GM10266 (cell line): Measurements from ENCODE around the gene HPS4.

ENCODE experiments used
- DNase-seq: peaks from one replicate; pipeline ENCODE4 v3.0.0; 2012; ENCODE audit errors: extremely low spot score
- TF ChIP-seq, protein P1 (sequence below): IDR thresholded peaks from 2 replicates; pipeline ENCODE4 v1.5.1; 2012; ENCODE audit warnings: mild to moderate bottlenecking, low read depth; ENCODE audit not compliant: control insufficient read depth, insufficient read depth; ENCODE audit errors: missing control alignments

HPS4 gene

DNA sequence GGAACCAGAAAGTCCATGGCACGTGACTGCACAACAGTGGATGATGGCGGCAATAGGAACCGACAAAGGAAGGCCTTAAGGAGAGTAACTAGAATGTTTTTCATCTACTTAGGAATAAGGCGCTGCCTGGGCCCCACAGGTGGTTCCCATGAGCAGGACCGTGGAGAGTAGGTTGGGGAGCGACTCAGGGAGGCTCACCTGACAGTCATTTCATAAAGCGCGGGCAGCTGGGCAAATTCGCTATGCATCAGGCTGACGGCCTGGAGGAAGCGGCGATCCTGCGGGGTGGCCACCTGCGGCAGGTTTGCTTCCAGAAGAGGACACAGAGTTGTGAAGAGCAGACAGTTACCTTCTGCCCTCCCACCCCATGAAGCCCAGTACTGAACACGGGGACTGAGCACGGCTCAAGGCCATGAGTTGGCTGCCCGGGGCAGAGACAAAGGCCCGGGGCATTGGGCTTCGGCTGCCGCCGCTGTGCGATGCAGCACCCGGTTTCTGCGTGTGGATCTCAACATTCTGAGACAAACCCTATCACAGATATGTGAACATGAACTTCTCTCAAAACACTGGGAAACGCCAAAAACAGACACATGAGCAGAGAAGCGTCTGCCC is 25.8 kb downstream of the HPS4 start:
- DNase-seq = no peak
- TF ChIP-seq, protein P1, sequence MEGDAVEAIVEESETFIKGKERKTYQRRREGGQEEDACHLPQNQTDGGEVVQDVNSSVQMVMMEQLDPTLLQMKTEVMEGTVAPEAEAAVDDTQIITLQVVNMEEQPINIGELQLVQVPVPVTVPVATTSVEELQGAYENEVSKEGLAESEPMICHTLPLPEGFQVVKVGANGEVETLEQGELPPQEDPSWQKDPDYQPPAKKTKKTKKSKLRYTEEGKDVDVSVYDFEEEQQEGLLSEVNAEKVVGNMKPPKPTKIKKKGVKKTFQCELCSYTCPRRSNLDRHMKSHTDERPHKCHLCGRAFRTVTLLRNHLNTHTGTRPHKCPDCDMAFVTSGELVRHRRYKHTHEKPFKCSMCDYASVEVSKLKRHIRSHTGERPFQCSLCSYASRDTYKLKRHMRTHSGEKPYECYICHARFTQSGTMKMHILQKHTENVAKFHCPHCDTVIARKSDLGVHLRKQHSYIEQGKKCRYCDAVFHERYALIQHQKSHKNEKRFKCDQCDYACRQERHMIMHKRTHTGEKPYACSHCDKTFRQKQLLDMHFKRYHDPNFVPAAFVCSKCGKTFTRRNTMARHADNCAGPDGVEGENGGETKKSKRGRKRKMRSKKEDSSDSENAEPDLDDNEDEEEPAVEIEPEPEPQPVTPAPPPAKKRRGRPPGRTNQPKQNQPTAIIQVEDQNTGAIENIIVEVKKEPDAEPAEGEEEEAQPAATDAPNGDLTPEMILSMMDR = no peak

DNA sequence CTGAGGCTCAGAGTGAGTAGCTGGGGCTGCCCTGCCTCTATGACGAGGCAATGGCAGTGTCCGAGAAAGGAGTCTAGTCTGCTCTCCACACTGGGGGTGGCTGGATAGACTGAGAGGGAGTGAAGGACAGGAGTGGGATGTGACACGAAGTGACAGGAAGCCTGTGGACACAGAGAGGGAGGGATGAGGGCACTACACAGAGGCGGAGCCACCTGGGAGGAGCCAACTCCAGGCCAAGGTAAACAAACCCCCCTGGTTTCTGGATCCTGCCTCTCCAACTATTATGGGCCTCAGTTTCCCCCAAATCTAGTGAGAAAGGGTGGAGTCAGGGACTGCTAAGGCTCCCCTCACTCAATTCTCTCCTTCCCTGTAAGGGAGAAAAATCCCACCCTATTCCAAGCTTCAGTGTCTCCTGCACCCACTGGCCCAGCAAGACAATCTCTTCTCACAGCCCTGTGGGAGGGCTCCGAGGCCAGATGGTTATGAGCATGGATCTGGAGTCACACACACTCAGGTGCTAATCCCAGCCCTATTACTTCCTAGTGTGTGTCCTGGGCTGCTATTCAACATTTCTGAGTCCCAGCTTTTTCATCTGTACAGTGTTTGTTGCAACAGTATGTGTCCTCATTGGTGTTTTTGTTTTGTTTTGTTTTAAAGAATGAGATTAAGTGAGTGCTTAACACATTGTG is 29.6 kb downstream of the HPS4 start:
- TF ChIP-seq, protein P1 = no peak
- DNase-seq = no peak

DNA sequence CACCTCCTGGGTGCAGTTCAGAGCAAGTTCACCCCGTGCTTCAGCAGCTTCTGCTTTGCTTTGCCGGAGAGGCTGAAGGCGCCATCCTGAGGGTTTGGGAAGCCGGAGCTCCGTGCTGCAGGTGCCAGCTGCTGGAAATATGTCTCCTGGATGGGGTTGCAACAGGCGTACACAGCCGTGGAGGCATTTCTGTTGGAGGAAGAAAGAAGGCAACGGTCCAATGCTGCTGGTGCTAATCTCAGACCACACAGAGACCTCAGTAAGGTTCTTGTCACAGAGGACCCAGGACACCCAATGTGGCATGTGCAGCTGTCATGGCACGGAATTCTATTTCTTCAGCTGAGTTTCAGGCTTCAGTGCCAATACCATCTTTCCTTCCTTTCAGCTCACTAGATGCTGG is 30.4 kb downstream of the HPS4 start:
- TF ChIP-seq, protein P1 = no peak
- DNase-seq = no peak

DNA sequence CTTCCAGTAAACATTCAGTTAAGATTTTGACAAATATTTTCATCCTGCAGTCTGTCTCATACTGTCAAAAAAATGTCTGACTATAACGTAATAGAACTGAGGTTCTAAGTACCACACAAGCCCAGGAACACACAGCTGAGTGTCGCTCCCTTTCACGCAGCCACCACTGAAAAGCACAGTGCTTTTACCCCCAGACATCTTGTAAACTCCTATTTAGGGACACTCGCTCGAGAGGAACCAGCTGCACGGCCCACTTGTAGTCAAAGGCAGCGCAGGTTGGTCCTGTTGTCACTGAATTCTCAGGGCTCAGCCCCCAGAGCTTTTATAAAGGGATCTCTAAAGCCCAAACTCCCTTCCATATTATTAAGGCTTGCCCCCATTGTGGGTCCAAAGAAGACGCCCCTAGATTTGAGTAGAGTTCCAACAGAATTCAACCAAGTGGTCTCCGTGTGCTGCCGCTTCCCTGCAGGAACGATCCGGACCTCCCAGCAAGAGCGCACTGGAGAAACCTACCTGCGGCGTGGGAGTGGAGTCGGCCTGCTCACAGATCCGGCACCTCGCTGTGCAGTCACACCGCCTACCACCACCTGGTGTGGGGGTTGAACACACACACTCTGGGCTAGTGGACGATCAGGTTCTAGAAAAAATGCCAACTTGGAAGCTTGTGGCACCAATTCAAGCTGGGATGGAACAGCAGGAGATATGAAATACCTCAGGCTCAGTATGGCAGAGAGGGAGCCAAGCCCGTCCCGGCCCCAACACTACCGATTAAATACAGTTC is 31.2 kb downstream of the HPS4 start:
- DNase-seq = no peak
- TF ChIP-seq, protein P1 = no peak

DNA sequence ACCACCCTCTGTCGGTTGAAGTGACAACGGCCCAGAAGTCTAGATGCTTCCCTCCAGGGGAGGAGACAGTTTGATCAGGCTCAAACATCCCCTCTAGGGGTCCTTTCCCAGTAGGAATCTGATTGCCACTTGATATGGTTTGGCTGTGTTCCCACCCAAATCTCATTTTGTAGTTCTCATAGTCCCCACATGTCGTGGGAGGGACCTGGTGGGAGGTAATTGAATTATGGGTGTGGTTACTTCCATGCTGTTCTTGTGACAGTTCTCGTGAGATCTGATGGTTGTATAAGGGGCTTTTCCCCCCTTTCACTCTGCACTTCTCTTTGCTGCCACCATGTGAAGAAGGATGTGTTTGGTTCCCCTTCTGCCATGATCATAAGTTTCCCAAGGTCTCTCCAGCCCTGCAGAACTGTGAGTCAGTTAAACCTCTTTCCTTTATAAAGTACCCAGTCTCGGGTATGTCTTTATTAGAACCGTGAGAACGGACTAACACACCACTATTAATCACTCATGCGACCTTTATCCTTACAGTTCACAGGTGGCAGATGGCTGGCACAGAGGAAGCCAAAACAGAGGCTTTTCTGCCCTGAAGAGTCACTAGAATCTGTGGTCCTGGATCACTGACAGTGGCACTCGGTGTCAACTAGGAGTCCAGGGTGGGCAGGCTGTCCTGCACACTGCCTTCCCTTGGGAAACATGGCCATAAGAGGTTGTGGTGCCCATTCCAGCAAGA is 33.0 kb downstream of the HPS4 start:
- DNase-seq = no peak
- TF ChIP-seq, protein P1 = no peak

DNA sequence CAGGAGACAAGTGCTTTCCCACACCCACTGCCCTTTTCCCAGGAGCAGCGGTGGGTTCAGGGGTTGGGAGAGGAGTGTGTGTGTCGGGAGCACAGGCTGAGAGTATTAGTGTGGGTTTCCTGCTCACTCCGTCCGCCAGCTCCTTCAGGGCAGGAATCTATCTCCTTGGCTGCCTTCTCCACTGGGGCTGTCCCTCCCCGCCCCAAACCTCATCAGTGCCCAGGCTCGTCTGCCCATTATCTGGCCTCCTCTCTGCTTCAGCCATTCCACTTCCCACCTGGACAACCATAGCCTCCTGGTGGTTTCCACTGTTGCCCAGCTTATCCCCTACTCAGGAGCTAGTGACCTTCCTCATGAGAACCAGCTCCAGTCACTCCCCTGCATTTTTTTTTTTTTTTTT is 34.6 kb downstream of the HPS4 start:
- no peak for DNase-seq
- TF ChIP-seq, protein P1 = no peak
